Epithelial cell of proximal tubule (primary cell): ENCODE data around the gene GMEB2. TPM values are rescaled to one million over a fixed set of nuclear protein-coding genes. Genes with fewer than 3 reads are reported as not detected.

Source experiments
- DNase-seq: peaks from one replicate; pipeline ENCODE4 v3.0.0-alpha.2; 2011; ENCODE audit warnings: low read depth
- H3K4me3 ChIP-seq: 2 replicates; pipeline ENCODE4 v1.5.1; 2011; ENCODE audit warnings: low read depth, mild to moderate bottlenecking, low read length
- total RNA-seq: library from RNA; depleted of rRNA; stranded (reverse); fragments of >200 nt; gene quantifications from 2 replicates; pipeline ENCODE4 v1.2.3, GENCODE V29; 2015
- TF ChIP-seq, protein P1 (sequence below): conservative IDR thresholded peaks from 2 replicates; pipeline ENCODE4 v1.5.1; 2012; ENCODE audit warnings: low read depth, mild to moderate bottlenecking, low read length

The GMEB2 gene
- total RNA-seq, 1 donor from 2014 or later: 10.5 TPM

DNA sequence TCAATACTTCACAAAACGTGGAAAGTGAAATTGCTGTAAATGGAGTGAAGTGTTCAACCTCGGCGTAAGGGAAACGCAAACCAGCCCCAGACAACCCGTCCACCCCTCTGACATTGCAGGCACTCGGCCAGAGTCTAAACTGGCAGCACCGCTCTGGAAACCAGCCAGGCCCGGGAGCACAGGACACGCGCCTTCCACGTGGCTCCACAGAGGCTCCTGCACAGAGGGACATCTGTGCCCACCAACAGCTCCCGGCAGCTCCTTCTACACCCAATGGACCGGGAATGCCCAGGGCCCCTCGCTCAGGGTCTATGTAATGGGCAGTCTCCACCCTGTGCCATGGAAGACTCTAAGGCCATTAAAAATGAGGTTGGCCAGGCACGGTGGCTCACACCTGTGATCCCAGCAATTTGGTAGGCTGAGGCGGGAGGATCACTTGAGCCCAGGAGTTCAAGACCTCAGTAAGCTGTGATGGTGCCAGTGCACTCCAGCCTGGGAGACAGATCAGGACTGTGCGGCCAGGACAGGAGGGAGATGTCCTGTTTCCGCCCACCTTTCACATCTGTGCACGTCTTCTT is 49.5 kb downstream of the GMEB2 start:
- DNase-seq: no peak
- H3K4me3 ChIP-seq: no peak overlapping the region
- TF ChIP-seq, protein P1, sequence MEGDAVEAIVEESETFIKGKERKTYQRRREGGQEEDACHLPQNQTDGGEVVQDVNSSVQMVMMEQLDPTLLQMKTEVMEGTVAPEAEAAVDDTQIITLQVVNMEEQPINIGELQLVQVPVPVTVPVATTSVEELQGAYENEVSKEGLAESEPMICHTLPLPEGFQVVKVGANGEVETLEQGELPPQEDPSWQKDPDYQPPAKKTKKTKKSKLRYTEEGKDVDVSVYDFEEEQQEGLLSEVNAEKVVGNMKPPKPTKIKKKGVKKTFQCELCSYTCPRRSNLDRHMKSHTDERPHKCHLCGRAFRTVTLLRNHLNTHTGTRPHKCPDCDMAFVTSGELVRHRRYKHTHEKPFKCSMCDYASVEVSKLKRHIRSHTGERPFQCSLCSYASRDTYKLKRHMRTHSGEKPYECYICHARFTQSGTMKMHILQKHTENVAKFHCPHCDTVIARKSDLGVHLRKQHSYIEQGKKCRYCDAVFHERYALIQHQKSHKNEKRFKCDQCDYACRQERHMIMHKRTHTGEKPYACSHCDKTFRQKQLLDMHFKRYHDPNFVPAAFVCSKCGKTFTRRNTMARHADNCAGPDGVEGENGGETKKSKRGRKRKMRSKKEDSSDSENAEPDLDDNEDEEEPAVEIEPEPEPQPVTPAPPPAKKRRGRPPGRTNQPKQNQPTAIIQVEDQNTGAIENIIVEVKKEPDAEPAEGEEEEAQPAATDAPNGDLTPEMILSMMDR: no peak

DNA sequence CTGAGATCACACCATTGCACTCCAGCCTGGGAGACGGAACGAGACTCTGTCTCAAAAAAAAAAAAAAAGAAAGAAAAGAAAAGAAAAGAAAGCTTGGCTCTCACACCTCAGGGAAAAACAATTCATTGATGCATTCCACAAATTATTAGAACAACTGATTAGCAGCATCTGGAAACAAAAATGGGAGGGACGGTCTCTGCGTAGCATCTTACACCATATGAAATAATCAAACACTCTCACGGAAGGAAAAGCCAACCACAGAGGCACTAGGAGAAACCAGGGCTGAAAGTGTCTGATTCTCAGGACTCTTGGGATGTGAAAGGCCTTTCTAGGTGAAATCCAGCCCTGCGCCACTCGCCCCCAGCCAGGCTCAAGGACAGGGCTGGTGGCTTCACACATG is 50.6 kb downstream of the GMEB2 start:
- no peak for DNase-seq
- TF ChIP-seq, protein P1: no peak
- H3K4me3 ChIP-seq: no peak overlapping the region

DNA sequence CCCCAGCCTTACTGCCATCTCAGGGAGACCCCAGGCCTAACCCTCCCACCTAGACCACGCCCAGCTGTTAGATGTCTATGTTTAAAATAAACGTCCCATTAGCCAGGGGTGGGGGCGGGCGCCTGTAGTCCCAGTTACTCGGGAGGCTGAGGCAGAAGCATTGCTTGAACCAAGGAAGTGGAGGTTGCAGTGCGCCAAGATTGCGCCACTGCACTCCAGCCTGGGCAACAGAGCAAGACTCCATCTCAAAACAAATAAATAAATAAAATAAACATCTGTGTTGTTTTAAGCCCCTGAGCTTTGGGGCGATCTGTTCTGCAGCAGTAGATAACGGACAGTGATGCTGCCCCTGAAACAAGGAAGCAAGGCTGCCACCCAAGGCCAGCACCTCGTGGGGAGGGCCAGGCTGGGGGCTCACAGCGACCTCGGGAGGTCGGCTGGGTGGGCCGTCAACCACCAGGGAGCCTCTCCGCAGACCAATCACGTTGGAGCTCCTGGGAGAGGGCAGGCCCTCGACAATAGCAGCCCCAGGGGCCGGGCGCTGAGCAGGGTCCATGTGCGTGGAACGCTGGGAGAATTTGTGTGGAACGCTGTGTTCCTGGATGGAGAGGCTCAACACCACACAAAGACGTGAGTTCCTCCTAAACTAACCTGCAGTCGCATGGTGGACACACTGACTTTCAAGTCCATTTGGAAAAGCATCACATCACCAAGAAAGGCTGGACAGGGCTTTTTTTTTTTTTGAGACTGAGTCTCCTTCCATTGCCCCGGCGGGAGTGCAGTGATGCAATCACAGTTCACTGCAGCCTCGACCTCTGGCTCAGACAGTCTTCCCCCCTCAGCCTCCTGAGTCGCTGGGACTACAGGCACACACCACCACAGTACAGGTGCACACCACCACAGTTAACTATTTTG is 51.8 kb downstream of the GMEB2 start:
- TF ChIP-seq, protein P1: no peak
- no peak for DNase-seq
- H3K4me3 ChIP-seq: no peak overlapping the region

DNA sequence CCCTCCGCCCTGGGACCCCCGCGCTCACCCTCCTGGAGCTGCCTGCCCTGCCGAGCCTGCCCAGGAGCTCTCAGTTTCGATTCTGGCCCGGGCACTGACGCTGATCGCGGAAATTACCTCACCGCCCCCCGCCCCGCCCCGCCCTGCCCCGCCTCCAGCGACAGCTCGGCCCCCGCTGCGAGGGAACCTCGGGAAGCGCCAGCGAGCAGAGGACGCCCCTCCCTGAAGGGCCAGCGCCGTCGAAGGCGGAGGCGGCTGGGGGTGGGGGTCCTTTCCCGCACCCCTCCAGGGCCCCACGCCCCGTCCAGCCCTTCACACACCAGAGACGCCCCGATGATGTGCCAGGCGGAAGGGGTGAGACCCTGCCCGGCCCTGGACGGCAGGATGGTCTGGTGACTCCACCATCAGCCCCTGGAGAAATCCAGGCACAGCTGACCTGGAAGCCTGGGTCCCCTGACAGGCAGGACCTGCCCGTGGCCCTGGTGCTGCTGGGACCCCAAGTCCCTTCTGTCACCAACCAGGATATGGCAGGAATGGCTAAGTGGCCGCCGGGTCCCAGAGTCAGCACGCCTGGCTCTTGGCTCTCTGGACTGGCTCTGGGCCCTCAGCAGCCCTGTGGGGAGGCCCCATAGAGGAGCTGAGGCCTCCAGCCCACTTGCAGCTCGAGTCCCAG is 52.6 kb downstream of the GMEB2 start, which contains the start of gene HELZ2:
HELZ2 (minus strand) TSS at position 84 of the 673 bp plus-strand sequence. CDS start 1,854 bp downstream, outside the sequence.
- no peak for DNase-seq
- TF ChIP-seq, protein P1: no peak
- peak within 1 kb of the TSS; percentile 88 for H3K4me3 ChIP-seq

DNA sequence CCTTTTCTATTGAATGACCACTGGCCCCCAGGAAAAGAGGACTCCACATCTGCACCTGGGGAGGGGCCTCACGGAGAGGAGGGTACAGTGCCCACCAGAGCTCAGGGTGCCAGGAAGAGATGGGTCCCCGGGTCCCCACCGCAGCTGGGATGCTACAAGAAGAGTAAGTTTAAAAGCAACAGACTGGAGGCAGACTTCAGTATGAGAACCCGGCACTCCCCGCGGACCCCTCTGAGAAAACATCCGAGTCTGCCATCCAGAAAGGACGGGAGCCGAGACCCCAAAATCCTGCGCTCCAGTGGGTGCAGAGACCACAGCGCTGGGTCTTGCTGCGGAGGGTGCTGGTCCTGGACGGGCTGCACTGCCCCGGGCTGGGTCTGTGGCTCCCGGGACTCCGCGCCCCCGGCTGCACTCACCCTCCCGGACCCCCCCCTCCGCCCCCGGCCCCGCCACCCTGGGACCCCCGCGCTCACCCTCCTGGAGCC is 53.2 kb downstream of the GMEB2 start:
- TF ChIP-seq, protein P1: no peak

DNA sequence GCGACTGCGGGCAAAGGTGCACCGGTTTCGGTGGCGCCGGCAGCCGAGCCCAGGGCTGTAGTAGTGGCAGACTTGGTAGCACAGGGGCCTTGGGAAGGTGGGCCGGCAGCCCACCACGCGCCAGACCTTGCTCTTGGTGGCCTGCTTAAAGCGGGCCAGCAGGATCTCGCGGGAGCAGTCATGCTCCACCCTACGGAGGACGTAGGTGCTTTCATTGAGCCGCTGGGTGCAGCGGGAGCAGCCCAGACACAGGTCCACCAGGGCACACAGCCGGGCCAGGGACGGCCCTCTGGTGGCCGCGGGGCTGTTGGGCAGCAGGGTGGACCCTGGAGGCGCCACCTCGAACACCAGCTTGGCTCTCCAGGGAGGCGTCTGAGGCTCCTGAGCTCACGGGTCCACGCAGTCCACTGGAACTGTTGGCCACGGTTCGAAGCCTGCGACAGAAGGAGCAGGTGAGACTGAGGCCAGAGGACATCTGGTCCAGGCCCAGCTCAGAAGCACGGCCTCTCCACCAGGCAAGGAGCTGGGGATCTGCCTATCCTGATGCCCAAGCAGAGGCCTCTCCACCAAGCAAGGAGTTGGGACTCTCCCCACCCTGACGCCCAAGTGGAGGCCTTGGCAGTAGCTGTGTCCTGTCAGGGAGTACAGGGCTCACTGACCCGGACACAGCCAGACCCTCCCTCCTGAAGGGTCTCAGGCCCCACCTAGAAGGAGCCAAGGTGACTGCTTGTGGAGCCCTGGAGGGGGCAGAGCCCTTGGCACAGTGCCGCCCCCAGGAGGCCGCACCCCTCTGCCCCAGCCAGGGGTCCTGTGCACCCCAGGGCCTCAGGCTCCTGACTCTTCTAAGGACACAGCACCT is 53.9 kb downstream of the GMEB2 start:
- H3K4me3 ChIP-seq: peak overlapping the region; percentile 88
- TF ChIP-seq, protein P1: peak; percentile 35
- DNase-seq: no peak

More for the DNA sequence above, 53.2 kb downstream of the GMEB2 start:
- no peak for DNase-seq
- peak overlapping the region; percentile 88 for H3K4me3 ChIP-seq
